Ramos (cell line): Measurements from ENCODE around the gene HAPLN1.

ENCODE experiments used
- in situ Hi-C: fragments of 300-500 bp; cut with MboI; formaldehyde crosslinking; loops from one replicate; pipeline ENCODE4 v1.14.3; 2022; ENCODE audit warnings: low sequenced_read_pairs; ENCODE audit not compliant: unreplicated experiment

Gene HAPLN1

GRCh38 chr5:83653669-83654068, 67.0 kb downstream of the HAPLN1 start:
- in situ Hi-C loops = no loop called here

GRCh38 chr5:83645936-83646335, 74.7 kb downstream of the HAPLN1 start:
- in situ Hi-C loops = no loop called here

GRCh38 chr5:83644301-83644700, 76.4 kb downstream of the HAPLN1 start:
- in situ Hi-C loops = no loop called here

GRCh38 chr5:83641946-83642345, 78.7 kb downstream of the HAPLN1 start:
- in situ Hi-C loops = no loop called here

GRCh38 chr5:83639911-83640310, 80.7 kb downstream of the HAPLN1 start:
- in situ Hi-C loops = no loop called here

GRCh38 chr5:83636156-83636555, 84.5 kb downstream of the HAPLN1 start:
- in situ Hi-C loops = no loop called here

- in situ Hi-C loops = no loop called here
Observed at GRCh38 chr5:83633285-83633684, 87.4 kb downstream of the HAPLN1 start.

- in situ Hi-C loops = no loop called here
Observed at GRCh38 chr5:83632874-83633273, 87.8 kb downstream of the HAPLN1 start.

- in situ Hi-C loops = no loop called here
Observed at GRCh38 chr5:83628360-83628759, 92.3 kb downstream of the HAPLN1 start.

- in situ Hi-C loops = no loop called here
Observed at GRCh38 chr5:83614841-83615240, 105.8 kb downstream of the HAPLN1 start.

GRCh38 chr5:83608122-83608521, 112.5 kb downstream of the HAPLN1 start:
- in situ Hi-C loops = no loop called here

GRCh38 chr5:83595217-83595616, 125.4 kb downstream of the HAPLN1 start:
- in situ Hi-C loops = no loop called here

GRCh38 chr5:83590966-83591365, 129.7 kb downstream of the HAPLN1 start:
- in situ Hi-C loops = no loop called here

- in situ Hi-C loops = no loop called here
Observed at GRCh38 chr5:83589786-83590185, 130.9 kb downstream of the HAPLN1 start.
